Stimulated activated CD8-positive, alpha-beta memory T cell treated with anti-CD3 and anti-CD28 coated beads, Interleukin-12 subunit alpha, Interleukin-12 subunit beta, amount 100 ng/mL, for 24 hours (primary cell): ENCODE data around the gene PSMB7.
"Not testable (repeated sequence)": the region's sequence is repeated elsewhere in the genome, so short reads cannot be mapped to it uniquely, and the experiment has no call there.

ENCODE experiments used
- DNase-seq: peaks from one replicate; pipeline ENCODE4 v3.0.0-alpha.2; 2020; ENCODE audit errors: extremely low read depth

PSMB7 gene

GRCh38 chr9:124443625-124444024 lies 28.4 kb upstream of the PSMB7 start:
- no peak for DNase-seq

- DNase-seq, result no peak
Observed at GRCh38 chr9:124442826-124443225, 27.6 kb upstream of the PSMB7 start.

- DNase-seq, result no peak
Observed at GRCh38 chr9:124442379-124442778, 27.1 kb upstream of the PSMB7 start.

GRCh38 chr9:124441291-124441690 lies 26.0 kb upstream of the PSMB7 start:
- no peak for DNase-seq

GRCh38 chr9:124440786-124441185 lies 25.5 kb upstream of the PSMB7 start:
- DNase-seq, result no peak

DNA sequence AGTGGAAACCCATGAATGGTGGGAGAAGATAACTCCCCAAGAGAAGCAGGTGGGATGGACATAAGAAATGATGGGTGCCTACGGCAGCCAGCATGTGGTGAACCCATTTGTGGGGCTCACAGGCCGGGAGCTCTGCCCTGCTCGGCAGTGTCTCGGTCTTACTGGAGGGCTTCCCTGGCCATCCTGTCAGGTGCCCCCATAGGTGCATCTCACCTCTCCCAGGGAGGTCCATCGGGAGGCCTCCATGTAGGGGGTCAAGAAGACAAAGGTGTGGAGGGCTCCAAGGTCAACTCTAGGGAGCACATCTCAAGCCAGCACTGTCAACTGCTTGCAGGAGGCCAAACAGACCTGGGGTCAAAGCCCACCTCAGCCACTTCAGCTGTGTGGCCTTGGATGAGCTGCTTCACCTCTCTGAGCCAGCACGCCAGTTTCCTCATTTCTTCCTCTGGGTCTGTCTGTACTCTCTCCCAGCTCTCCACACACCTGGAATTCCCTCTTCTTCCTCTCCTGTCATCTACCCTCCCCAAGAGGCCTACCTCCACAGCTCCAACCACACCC lies 24.5 kb upstream of the PSMB7 start:
- no peak for DNase-seq

- no peak for DNase-seq
Observed at GRCh38 chr9:124439086-124439485, 23.8 kb upstream of the PSMB7 start.

GRCh38 chr9:124438091-124438490 lies 22.8 kb upstream of the PSMB7 start:
- no peak for DNase-seq

GRCh38 chr9:124437086-124437485 lies 21.8 kb upstream of the PSMB7 start:
- DNase-seq, result no peak

DNA sequence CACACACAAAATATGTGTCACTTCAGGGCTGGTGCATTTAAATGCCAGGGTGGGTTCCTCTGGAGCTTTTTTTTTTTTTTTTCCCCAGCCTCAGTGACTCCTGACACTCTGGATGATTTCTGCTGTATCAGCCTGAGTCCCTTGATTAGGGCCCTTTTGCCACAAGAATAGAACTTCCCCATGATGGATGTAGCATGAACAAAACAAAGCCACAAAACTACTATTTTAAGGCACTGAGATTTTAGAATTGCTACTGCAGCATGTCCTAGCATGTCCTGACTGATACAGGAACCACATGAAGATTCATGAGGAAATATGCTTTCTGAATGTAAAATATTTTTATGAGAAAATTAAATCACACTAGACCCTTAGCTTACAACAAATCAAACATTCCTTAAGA lies 21.1 kb upstream of the PSMB7 start:
- DNase-seq, result no peak

- DNase-seq, result no peak
Observed at GRCh38 chr9:124429530-124429867, 14.3 kb upstream of the PSMB7 start.

DNA sequence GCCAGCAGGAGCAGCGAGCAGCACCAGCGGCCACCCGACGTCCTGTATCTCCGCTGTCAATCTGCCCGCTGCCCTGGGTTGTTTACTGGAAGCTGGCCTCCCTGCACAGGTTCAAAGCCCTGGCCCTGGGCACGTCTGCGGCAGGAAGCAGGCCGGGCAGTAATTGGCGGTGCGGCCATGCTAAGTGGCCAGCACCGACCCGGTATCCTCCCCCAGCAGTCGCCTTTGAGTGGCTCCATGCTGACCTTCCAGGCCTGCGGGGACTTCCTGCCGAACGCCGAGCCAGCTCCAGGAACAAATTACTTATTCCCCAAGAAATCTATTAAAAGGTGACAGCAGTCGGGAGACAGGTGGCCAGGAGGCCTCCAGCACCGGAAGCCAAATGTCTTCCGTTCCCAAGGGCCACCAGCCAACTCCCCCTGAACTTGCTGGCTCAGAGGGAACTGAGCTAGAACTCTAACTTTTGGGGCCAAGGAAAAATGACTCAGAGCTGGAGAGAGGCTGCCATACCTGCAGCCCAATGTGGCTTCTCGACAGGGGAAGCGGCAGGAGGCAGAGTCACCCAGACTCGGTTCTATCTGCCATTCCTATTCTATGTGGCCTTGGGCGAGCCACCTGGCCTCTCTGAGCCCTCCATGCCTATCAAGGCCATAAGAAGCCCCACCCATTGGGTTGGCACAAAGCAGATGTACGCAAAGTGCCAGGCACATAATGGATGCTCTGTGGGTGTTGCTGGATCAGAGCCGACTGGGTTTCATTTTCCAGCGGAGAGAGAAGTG lies 13.7 kb upstream of the PSMB7 start:
- DNase-seq, result no peak

DNA sequence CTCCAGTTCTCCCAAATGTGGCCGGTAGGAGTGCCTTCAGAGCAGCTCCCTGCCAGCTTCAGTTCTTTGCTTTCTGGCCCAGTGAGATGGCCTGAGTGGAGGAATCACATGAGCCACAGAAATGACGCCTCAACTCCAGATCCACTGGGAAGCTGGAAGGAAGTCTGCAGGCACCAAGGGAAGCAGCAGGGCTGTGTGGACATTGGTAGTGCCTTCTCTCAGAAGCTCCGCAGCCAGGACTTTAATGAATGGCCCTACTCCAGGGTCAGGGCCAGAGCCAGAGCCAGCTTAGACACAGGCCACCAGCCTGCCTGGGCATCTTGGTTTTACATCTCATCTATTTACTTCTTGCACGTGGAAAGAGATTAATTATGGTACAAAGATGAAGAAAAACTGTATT lies 12.0 kb upstream of the PSMB7 start:
- DNase-seq, result no peak

- no peak for DNase-seq
Observed at GRCh38 chr9:124426361-124426760, 11.1 kb upstream of the PSMB7 start.

- not testable (repeated sequence) for DNase-seq
Observed at GRCh38 chr9:124425733-124426132, 10.5 kb upstream of the PSMB7 start.

DNA sequence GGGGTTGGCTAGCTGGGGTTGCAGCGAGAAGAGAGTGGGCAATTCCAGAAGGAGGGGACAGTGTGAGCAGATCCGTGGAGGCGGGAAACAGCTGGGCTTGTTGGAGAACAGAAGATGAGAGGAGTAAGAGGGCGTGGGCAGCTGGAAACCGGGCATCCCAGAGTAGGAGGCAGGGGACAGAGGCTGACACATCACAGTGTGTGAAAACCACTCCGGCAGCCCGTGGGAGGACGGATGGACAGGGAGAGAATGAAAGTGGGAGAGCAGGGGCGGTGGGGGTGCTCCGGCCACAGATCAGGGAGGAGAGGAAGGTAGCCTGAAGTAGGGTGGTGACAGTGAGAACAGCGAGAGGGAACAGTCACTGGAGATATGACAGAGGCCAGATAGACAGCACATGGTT lies 8.3 kb upstream of the PSMB7 start:
- DNase-seq, result no peak

DNA sequence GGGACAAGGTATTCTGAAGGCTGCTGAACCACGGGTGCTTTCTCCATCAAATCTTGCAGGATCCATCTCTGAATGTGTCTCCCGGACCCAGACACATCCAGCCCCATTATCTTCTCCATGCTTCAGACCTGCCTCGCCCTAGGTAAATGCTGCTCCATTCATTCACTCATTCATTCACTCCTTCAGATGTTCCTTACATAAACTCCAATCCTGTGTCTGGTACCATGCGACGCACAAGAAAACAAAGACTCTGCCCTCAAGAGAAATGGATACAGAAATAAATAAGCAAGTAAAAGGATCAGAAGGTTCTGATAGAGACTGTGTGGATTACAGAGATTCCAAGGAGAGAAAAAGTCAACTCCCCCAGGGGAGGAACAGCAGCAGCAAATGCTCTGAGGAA lies 7.9 kb upstream of the PSMB7 start:
- DNase-seq, result no peak

- DNase-seq, result no peak
Observed at GRCh38 chr9:124420991-124421543, 5.8 kb upstream of the PSMB7 start.

DNA sequence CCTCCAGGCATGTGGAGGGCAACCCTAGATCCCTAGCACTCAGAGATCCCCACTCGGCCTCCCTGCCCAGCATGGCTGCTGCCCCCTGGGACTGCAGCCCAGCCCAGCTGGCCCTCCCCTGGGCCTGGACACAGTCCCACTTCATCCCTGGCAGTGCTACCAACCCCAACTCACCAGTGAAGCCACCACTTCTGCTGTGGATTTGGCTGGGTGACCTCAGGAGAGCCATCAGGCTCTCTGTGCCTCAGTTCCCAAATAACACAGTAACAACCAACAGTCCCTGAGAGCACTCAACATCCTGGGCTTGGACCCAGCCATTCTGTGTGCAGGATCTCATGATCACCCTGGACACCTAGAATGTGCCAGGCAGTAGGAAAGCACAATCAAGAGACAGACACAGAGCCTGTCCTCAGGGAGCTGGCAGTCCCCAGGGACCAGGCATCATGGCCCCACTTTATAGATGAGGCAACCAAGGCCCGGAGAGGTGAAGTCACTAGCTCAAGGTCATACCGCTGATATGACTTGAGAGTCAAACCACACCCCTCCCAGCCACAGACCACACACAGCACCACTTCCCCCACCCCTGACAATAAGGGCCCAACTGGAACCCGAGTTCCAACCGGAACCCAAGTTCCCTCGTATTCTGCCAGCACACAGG lies 4.7 kb upstream of the PSMB7 start:
- DNase-seq, result no peak

DNA sequence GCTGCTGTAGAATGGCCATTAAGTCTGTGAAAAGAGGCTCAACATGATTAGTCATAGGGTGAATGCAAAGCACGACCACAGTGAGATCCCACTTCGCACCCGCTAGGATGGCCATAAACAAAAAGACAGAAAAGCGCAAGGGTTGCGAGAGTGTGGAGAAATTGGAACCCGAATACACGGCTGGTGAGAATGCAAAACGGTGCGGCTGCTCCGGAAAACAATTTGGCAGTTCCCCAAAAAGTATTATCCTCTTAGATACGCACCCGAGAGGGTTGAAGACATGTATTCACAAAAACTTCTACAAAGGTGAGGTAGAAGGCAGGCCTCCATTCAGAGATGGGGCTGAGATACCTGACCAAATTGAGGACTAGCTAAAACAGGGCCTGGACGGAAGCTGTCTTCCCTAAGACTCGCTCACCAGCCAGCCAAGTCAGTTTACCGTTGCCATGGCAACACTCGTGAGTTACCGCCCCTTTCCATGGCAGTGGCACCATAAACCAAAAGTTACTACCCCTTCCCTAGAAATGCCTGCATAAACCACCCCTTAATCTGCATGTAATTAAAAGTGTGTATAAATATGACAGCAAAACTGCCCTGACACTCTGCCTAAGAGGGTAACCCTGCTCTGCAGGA lies 726 bp upstream of the PSMB7 start:
- no peak for DNase-seq

- DNase-seq, result no peak
Observed at GRCh38 chr9:124414612-124415011, 630 bp downstream of the PSMB7 start.

DNA sequence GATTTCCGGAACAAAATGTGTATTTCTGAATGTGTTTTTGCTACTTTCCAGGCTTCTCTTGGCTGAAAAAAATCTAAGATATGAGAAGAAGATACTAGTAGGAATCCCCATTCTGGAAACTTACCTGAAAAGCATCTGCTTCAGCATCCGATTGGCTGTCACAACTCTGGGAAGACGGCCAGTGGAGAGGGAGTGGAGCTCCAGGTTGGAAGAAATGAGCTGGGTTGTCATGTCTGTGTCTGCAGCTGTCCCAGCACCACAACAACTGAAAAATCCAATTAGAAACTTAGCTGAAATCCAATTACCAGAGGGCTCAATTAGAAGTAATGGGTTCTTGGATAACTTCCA lies 3.0 kb downstream of the PSMB7 start:
- DNase-seq, result no peak
